Upper lobe of left lung (tissue), 4 donors: ENCODE measurements around the gene TNS3.

ENCODE experiments used
- EP300 ChIP-seq, 4 donors: sonication (generic); formaldehyde crosslinking; IDR thresholded peaks; one replicate each; pipeline ENCODE4 v1.5.1; 2017; ENCODE audit warnings: antibody characterized with exemption in 4 of 4, control low read depth in 2 of 4
- POLR2A ChIP-seq, 4 donors: fragments of 450-650 bp; IDR thresholded peaks; one replicate each; pipeline ENCODE4 v1.5.1; 2016 to 2017; ENCODE audit warnings: antibody characterized with exemption in 4 of 4, mild to moderate bottlenecking in 2 of 4
- TF ChIP-seq, protein P1 (sequence below), 6 experiments: fragments of 450-650 bp in 4 of 6; fragments of 200-600 bp in 2 of 6; sonication (generic) in 2 of 6; IDR thresholded peaks; one replicate each; pipeline ENCODE4 v1.5.1; 2016 to 2019; ENCODE audit warnings: antibody characterized with exemption in 6 of 6

DNA sequence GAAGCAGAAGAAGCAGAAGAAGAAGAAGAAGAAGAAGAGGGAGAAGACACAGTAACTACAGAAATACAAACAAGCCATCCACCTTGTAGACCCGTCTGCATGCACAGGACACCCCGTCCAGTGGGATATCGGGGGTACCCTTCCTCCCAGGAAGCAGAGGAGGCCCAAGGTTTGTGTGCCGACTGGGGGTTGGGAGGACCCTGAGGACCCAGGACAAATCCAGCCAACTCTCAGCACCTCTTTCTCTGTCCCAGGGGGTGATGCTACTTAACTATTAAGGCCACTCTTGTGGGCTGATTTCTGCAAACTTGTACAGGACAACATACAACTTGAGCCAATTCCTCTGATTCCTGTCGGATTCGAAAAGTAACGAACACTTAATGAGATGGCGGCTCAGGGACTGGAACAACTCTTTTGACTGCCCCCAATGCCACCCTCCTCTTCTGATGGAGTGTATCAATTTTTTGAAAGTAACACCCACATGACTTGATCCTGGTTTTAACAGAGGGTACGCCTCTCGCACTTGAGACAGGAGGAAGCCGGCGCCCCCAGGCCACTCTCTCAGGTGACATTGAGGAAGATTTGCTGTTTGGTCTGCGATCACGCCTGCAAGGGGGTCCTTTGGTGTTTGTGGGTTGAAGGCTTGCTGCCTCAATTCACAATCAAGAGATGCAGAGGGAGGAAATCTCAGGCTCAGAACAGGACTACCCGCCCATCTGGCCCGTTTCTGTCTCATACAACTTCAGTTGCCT, 192.6 kb downstream of the TNS3 start:
- TF ChIP-seq, protein P1, sequence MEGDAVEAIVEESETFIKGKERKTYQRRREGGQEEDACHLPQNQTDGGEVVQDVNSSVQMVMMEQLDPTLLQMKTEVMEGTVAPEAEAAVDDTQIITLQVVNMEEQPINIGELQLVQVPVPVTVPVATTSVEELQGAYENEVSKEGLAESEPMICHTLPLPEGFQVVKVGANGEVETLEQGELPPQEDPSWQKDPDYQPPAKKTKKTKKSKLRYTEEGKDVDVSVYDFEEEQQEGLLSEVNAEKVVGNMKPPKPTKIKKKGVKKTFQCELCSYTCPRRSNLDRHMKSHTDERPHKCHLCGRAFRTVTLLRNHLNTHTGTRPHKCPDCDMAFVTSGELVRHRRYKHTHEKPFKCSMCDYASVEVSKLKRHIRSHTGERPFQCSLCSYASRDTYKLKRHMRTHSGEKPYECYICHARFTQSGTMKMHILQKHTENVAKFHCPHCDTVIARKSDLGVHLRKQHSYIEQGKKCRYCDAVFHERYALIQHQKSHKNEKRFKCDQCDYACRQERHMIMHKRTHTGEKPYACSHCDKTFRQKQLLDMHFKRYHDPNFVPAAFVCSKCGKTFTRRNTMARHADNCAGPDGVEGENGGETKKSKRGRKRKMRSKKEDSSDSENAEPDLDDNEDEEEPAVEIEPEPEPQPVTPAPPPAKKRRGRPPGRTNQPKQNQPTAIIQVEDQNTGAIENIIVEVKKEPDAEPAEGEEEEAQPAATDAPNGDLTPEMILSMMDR (IDR thresholded peaks at IDR 0.05) = no peak
- TF ChIP-seq POLR2A (IDR thresholded peaks at IDR 0.05) (no peak), EP300 (IDR thresholded peaks at IDR 0.05) (no peak)
